ENCODE results near the gene ATP2B2.

DNA sequence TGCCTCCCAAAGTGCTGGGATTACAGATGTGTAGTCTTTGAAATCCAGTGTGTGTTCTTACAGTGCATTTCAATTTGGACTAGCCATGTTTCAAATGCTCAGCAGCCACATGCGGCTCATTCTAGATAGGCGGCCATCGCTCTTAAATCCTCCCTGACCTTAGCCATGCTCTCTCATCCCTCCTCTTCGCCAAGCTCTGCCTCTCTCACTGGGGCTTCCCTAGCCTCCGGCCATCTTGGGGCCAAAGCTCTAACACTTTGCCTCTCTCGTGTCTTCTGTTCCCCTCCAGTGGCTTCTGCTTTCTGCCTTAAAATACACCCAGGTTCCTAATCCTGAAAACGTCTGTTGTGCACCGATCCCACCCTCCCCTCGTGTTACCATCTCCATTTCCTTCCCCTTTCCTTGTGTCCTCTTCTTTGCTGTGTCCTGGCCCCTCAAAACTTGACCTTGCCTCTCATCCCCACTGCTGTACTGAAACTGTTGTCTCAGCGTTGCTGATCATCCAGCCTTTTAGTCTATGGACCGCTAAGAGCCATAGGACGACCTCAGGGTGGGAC lies 211.3 kb downstream of the ATP2B2 start:
- TF ChIP-seq CTCF (IDR thresholded peaks at IDR 0.05), result no peak
- TF ChIP-seq POLR2A (IDR thresholded peaks at IDR 0.05), result no peak

Measured in uterus (tissue), 2 donors.